Hematopoietic multipotent progenitor cell treated with erythropoietin and hydrocortisone succinate and interleukin-3 and kit ligand, for 17 days (in vitro differentiated cells): ENCODE measurements around the gene CMC2.
A peak's percentile ranks its signal among the peaks of the same experiment; 100 is the strongest.

Source experiments
- DNase-seq: peaks from one replicate; pipeline ENCODE4 v3.0.0-alpha.2; 2015; ENCODE audit warnings: low spot score

CMC2 gene

GRCh38 chr16:80972611-80973010 lies 34.1 kb downstream of the CMC2 start:
- no peak for DNase-seq

GRCh38 chr16:80971819-80972218 lies 34.9 kb downstream of the CMC2 start:
- no peak for DNase-seq

GRCh38 chr16:80969114-80969484 lies 37.6 kb downstream of the CMC2 start:
- no peak for DNase-seq

- no peak for DNase-seq
These were observed 38.1 kb downstream of the CMC2 start for GRCh38 chr16:80968386-80969113.

- DNase-seq = no peak
These were observed 40.1 kb downstream of the CMC2 start for GRCh38 chr16:80966617-80967016.

- no peak for DNase-seq
These were observed 42.3 kb downstream of the CMC2 start for GRCh38 chr16:80964351-80964750.

- no peak for DNase-seq
These were observed 43.8 kb downstream of the CMC2 start for GRCh38 chr16:80962879-80963278.

- no peak for DNase-seq
These were observed 48.4 kb downstream of the CMC2 start for GRCh38 chr16:80958284-80958683.

- no peak for DNase-seq
These were observed 51.7 kb downstream of the CMC2 start for GRCh38 chr16:80954985-80955384.

GRCh38 chr16:80948886-80949493 lies 57.7 kb downstream of the CMC2 start:
- DNase-seq = peak; percentile 46

GRCh38 chr16:80947708-80948625 lies 58.7 kb downstream of the CMC2 start:
- DNase-seq = no peak

GRCh38 chr16:80947239-80947638 lies 59.4 kb downstream of the CMC2 start:
- no peak for DNase-seq

GRCh38 chr16:80946481-80946880 lies 60.2 kb downstream of the CMC2 start:
- DNase-seq = no peak

- DNase-seq = no peak
These were observed 66.4 kb downstream of the CMC2 start for GRCh38 chr16:80940069-80940856.

GRCh38 chr16:80938879-80939260 lies 67.8 kb downstream of the CMC2 start:
- DNase-seq = no peak

- DNase-seq = no peak
These were observed 68.4 kb downstream of the CMC2 start for GRCh38 chr16:80938004-80938878.

- no peak for DNase-seq
These were observed 70.3 kb downstream of the CMC2 start for GRCh38 chr16:80936410-80936809.

GRCh38 chr16:80935691-80936090 lies 71.0 kb downstream of the CMC2 start:
- no peak for DNase-seq

GRCh38 chr16:80932708-80933095 lies 74.0 kb downstream of the CMC2 start:
- DNase-seq = no peak

- DNase-seq = no peak
These were observed 74.6 kb downstream of the CMC2 start for GRCh38 chr16:80931801-80932707.
